ENCODE measurements around the gene ADGRF3.
"Not testable (repeated sequence)": the region's sequence is repeated elsewhere in the genome, so short reads cannot be mapped to it uniquely, and the experiment has no call there.

Gene ADGRF3

DNA sequence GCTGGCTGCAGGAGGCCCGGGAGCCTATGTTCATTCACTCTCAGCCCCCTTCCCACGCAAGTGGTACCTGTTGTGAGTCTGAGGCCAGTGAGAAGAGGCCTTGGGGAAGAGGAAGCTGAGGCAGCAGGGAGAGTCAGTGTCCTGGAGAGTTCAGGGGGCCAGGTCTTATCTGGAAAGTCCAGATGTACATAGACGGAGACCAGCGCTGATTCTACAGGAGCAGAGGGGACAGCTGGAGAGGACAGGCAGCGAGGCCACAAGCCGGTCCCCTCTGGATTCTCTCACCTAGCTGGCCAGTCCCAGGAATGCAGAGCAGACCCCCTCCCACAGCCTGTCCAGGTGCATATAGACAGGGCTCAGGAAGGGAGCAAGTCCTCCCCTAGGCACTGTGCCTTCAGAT is 29.7 kb downstream of the ADGRF3 start:
- no peak overlapping the region for H3K4me3 ChIP-seq (ENCODE audit: low read length)
- no peak for TF ChIP-seq CTCF (IDR thresholded peaks at IDR 0.05; ENCODE audit: insufficient read depth, low read depth, low read length, missing control alignments)
- no peak for DNase-seq (ENCODE audit: low read depth)

GRCh38 chr2:26316041-26316440 is 30.5 kb downstream of the ADGRF3 start:
- no peak overlapping the region for H3K4me3 ChIP-seq (ENCODE audit: low read length)
- no peak for DNase-seq (ENCODE audit: low read depth)

GRCh38 chr2:26314243-26314642 is 32.3 kb downstream of the ADGRF3 start:
- DNase-seq (ENCODE audit: low read depth), result no peak
- no peak overlapping the region for H3K4me3 ChIP-seq (ENCODE audit: low read length)
- TF ChIP-seq CTCF (IDR thresholded peaks at IDR 0.05; ENCODE audit: insufficient read depth, low read depth, low read length, missing control alignments), result peak; percentile 10

More at GRCh38 chr2:26316041-26316440, 30.5 kb downstream of the ADGRF3 start:
- TF ChIP-seq CTCF (IDR thresholded peaks at IDR 0.05; ENCODE audit: insufficient read depth, low read depth, low read length, missing control alignments), result peak; percentile 18

DNA sequence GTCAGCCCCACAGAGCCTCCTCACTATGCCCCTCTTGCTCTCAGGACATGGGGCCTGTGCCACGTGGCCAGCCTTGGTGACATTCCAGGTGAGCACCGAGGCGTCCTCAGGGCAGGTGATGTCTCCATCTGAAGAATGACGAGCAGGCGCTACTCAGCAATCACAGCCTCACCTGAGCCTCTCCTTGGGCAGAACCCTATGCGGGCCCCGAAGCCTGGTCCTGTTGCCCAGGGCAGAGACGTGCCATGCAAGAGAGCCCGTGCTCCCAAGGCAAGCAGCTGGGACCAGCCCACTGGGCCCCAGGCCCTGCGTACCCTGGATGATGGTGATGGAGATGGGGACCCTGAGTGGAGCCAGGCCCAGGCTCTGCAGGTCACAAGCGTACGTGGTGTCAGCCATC is 33.1 kb downstream of the ADGRF3 start:
- no peak for DNase-seq (ENCODE audit: low read depth)
- no peak overlapping the region for H3K4me3 ChIP-seq (ENCODE audit: low read length)
- no peak for TF ChIP-seq CTCF (IDR thresholded peaks at IDR 0.05; ENCODE audit: insufficient read depth, low read depth, low read length, missing control alignments)

GRCh38 chr2:26312471-26312870 is 34.1 kb downstream of the ADGRF3 start:
- peak; percentile 85 for DNase-seq (ENCODE audit: low read depth)
- no peak for TF ChIP-seq CTCF (IDR thresholded peaks at IDR 0.05; ENCODE audit: insufficient read depth, low read depth, low read length, missing control alignments)
- H3K4me3 ChIP-seq (ENCODE audit: low read length), result no peak overlapping the region

GRCh38 chr2:26309921-26310320 is 36.7 kb downstream of the ADGRF3 start:
- no peak overlapping the region for H3K4me3 ChIP-seq (ENCODE audit: low read length)
- TF ChIP-seq CTCF (IDR thresholded peaks at IDR 0.05; ENCODE audit: insufficient read depth, low read depth, low read length, missing control alignments), result no peak
- no peak for DNase-seq (ENCODE audit: low read depth)

GRCh38 chr2:26305540-26305939 is 41.0 kb downstream of the ADGRF3 start:
- H3K4me3 ChIP-seq (ENCODE audit: low read length), result no peak overlapping the region
- TF ChIP-seq CTCF (IDR thresholded peaks at IDR 0.05; ENCODE audit: insufficient read depth, low read depth, low read length, missing control alignments), result no peak
- DNase-seq (ENCODE audit: low read depth), result no peak

DNA sequence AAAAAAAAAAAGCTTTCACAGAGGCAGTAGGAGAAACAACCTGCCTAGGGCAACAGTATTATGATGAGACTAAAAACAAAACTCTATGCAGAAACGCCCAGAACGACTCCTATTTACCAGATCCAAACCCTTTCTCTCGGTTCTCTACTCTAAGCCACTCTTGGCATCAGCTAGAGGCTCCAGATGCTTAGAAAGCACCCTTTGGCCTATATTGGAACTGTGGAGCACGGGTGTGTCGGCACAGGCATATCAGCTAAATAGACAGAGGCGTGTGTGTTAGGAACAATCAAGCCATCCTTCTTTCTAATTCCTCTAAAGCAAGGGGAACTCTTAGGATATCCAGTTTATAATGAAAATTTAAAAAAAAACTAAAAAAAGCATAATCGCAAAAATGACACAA is 41.5 kb downstream of the ADGRF3 start:
- not testable (repeated sequence) for H3K4me3 ChIP-seq (ENCODE audit: low read length); DNase-seq (ENCODE audit: low read depth)

All from epithelial cell of esophagus (primary cell).